ENCODE data around the gene NHLRC1.

NHLRC1 gene

GRCh38 chr6:18122128-18123093 is at the start of gene NHLRC1:
Gene NHLRC1 (minus strand): TSS chr6:18122677. CDS start chr6:18122606, 71 bp downstream.
- H3K9me3 ChIP-seq (ENCODE audit: insufficient read depth, low read depth, low read length), result no peaks in the 10 kb centered on the region
- H3K9me2 ChIP-seq (replicated peaks; ENCODE audit: low read depth, low read length), result no peaks in the 10 kb centered on the region
- no peaks in the 10 kb centered on the region for H3K79me2 ChIP-seq (ENCODE audit: insufficient read depth, low read length)
- TF ChIP-seq, protein P1, sequence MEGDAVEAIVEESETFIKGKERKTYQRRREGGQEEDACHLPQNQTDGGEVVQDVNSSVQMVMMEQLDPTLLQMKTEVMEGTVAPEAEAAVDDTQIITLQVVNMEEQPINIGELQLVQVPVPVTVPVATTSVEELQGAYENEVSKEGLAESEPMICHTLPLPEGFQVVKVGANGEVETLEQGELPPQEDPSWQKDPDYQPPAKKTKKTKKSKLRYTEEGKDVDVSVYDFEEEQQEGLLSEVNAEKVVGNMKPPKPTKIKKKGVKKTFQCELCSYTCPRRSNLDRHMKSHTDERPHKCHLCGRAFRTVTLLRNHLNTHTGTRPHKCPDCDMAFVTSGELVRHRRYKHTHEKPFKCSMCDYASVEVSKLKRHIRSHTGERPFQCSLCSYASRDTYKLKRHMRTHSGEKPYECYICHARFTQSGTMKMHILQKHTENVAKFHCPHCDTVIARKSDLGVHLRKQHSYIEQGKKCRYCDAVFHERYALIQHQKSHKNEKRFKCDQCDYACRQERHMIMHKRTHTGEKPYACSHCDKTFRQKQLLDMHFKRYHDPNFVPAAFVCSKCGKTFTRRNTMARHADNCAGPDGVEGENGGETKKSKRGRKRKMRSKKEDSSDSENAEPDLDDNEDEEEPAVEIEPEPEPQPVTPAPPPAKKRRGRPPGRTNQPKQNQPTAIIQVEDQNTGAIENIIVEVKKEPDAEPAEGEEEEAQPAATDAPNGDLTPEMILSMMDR (conservative IDR thresholded peaks at IDR 0.05; ENCODE audit: low read length), result peak; percentile 39
- no peak for TF ChIP-seq EZH2phosphoT487 (IDR thresholded peaks at IDR 0.05; ENCODE audit: borderline replicate concordance)
- H2AFZ ChIP-seq (ENCODE audit: low read length), result no peak within 1 kb of the TSS
- no peaks in the 10 kb centered on the region for H3K36me3 ChIP-seq (ENCODE audit: insufficient read depth, low read length)
- no peaks in the 10 kb centered on the region for H3F3A ChIP-seq (ENCODE audit: low read depth)
- H3K9ac ChIP-seq (ENCODE audit: low read depth, low read length, poor library complexity, severe bottlenecking), result no peak within 1 kb of the TSS
- H3K4me1 ChIP-seq (ENCODE audit: insufficient read depth, low read length, poor library complexity, severe bottlenecking), result no peaks in the 10 kb centered on the region
- H3K4me2 ChIP-seq (ENCODE audit: low read depth, low read length, poor library complexity, severe bottlenecking), result no peak within 1 kb of the TSS
- no peak within 1 kb of the TSS for H3K4me3 ChIP-seq (ENCODE audit: low read length, poor library complexity, severe bottlenecking)
- H4K20me1 ChIP-seq (ENCODE audit: insufficient read depth, low read length, poor library complexity, severe bottlenecking), result no peaks in the 10 kb centered on the region
- H3K27me3 ChIP-seq (ENCODE audit: insufficient read depth, low read length, poor library complexity, severe bottlenecking), result peaks cover 21% of the 10 kb centered on the region

GRCh38 chr6:18171871-18172270 is 49.4 kb upstream of the NHLRC1 start:
- H3K36me3 ChIP-seq (ENCODE audit: insufficient read depth, low read length), result peaks cover 13% of the 10 kb centered on the region; the same call in 1 of the 2 replicates
- H3F3A ChIP-seq (ENCODE audit: low read depth), result no peaks in the 10 kb centered on the region
- H3K4me1 ChIP-seq (ENCODE audit: insufficient read depth, low read length, poor library complexity, severe bottlenecking), result no peaks in the 10 kb centered on the region
- no peaks in the 10 kb centered on the region for H3K9me3 ChIP-seq (ENCODE audit: insufficient read depth, low read depth, low read length)
- H4K20me1 ChIP-seq (ENCODE audit: insufficient read depth, low read length, poor library complexity, severe bottlenecking), result no peaks in the 10 kb centered on the region
- no peak overlapping the region for H3K9ac ChIP-seq (ENCODE audit: low read depth, low read length, poor library complexity, severe bottlenecking)
- TF ChIP-seq EZH2phosphoT487 (IDR thresholded peaks at IDR 0.05; ENCODE audit: borderline replicate concordance), result no peak
- TF ChIP-seq, protein P1 (conservative IDR thresholded peaks at IDR 0.05; ENCODE audit: low read length), result no peak
- no peak overlapping the region for H3K4me2 ChIP-seq (ENCODE audit: low read depth, low read length, poor library complexity, severe bottlenecking)
- H3K27me3 ChIP-seq (ENCODE audit: insufficient read depth, low read length, poor library complexity, severe bottlenecking), result no peaks in the 10 kb centered on the region
- no peaks in the 10 kb centered on the region for H3K9me2 ChIP-seq (replicated peaks; ENCODE audit: low read depth, low read length)
- no peak overlapping the region for H2AFZ ChIP-seq (ENCODE audit: low read length)
- no peaks in the 10 kb centered on the region for H3K79me2 ChIP-seq (ENCODE audit: insufficient read depth, low read length)
- H3K4me3 ChIP-seq (ENCODE audit: low read length, poor library complexity, severe bottlenecking), result no peak overlapping the region

GRCh38 chr6:18168264-18168663 is 45.8 kb upstream of the NHLRC1 start:
- H3K9me2 ChIP-seq (replicated peaks; ENCODE audit: low read depth, low read length), result no peaks in the 10 kb centered on the region
- no peaks in the 10 kb centered on the region for H3F3A ChIP-seq (ENCODE audit: low read depth)
- H3K4me2 ChIP-seq (ENCODE audit: low read depth, low read length, poor library complexity, severe bottlenecking), result no peak overlapping the region
- no peaks in the 10 kb centered on the region for H3K9me3 ChIP-seq (ENCODE audit: insufficient read depth, low read depth, low read length)
- H3K79me2 ChIP-seq (ENCODE audit: insufficient read depth, low read length), result no peaks in the 10 kb centered on the region
- no peaks in the 10 kb centered on the region for H4K20me1 ChIP-seq (ENCODE audit: insufficient read depth, low read length, poor library complexity, severe bottlenecking)
- TF ChIP-seq, protein P1 (conservative IDR thresholded peaks at IDR 0.05; ENCODE audit: low read length), result no peak
- TF ChIP-seq EZH2phosphoT487 (IDR thresholded peaks at IDR 0.05; ENCODE audit: borderline replicate concordance), result no peak
- no peaks in the 10 kb centered on the region for H3K27me3 ChIP-seq (ENCODE audit: insufficient read depth, low read length, poor library complexity, severe bottlenecking)
- H3K9ac ChIP-seq (ENCODE audit: low read depth, low read length, poor library complexity, severe bottlenecking), result no peak overlapping the region
- no peak overlapping the region for H3K4me3 ChIP-seq (ENCODE audit: low read length, poor library complexity, severe bottlenecking)
- H3K4me1 ChIP-seq (ENCODE audit: insufficient read depth, low read length, poor library complexity, severe bottlenecking), result no peaks in the 10 kb centered on the region
- peaks cover 13% of the 10 kb centered on the region; the same call in 1 of the 2 replicates for H3K36me3 ChIP-seq (ENCODE audit: insufficient read depth, low read length)
- no peak overlapping the region for H2AFZ ChIP-seq (ENCODE audit: low read length)

Data from Loucy (cell line).